Hepatocyte (in vitro differentiated cells): ENCODE measurements around the gene C19orf44. TPM values are rescaled to one million over a fixed set of nuclear protein-coding genes. Genes with fewer than 3 reads are reported as not detected.
"Not testable (repeated sequence)": the region's sequence is repeated elsewhere in the genome, so short reads cannot be mapped to it uniquely, and the experiment has no call there.

Source experiments
- DNase-seq: peaks from one replicate; pipeline ENCODE4 v3.0.0-alpha.2; 2016; ENCODE audit warnings: low spot score
- H2AFZ ChIP-seq: fragments of 200-600 bp; sonication (generic); 2 replicates; pipeline ENCODE4 v1.6.0; 2016; ENCODE audit warnings: antibody characterized with exemption, mild to moderate bottlenecking
- H3K27ac ChIP-seq: fragments of 200-600 bp; sonication (generic); 2 replicates; pipeline ENCODE4 v1.5.1; 2016; ENCODE audit warnings: mild to moderate bottlenecking
- H3K27me3 ChIP-seq: fragments of 200-600 bp; sonication (generic); 2 replicates; pipeline ENCODE4 v1.6.1; 2016
- H3K36me3 ChIP-seq: fragments of 200-600 bp; sonication (generic); replicated peaks from 2 replicates; pipeline ENCODE4 v1.5.1; 2016; ENCODE audit warnings: low read depth; ENCODE audit not compliant: insufficient read depth
- H3K4me1 ChIP-seq: fragments of 200-600 bp; sonication (generic); 2 replicates; pipeline ENCODE4 v1.5.1; 2016; ENCODE audit warnings: mild to moderate bottlenecking, moderate library complexity; ENCODE audit not compliant: insufficient read depth
- H3K4me2 ChIP-seq: fragments of 200-600 bp; sonication (generic); 2 replicates; pipeline ENCODE4 v1.6.0; 2016
- H3K4me3 ChIP-seq: fragments of 200-600 bp; sonication (generic); 2 replicates; pipeline ENCODE4 v1.5.1; 2016; ENCODE audit warnings: mild to moderate bottlenecking
- H3K79me2 ChIP-seq: fragments of 200-600 bp; sonication (generic); 2 replicates; pipeline ENCODE4 v1.6.0; 2017; ENCODE audit warnings: mild to moderate bottlenecking
- H3K9me2 ChIP-seq: fragments of 200-600 bp; sonication (generic); replicated peaks from 2 replicates; pipeline ENCODE4 v1.6.0; 2017; ENCODE audit warnings: mild to moderate bottlenecking; ENCODE audit not compliant: insufficient read depth
- H3K9me3 ChIP-seq: fragments of 200-600 bp; sonication (generic); 2 replicates; pipeline ENCODE4 v1.5.1; 2016; ENCODE audit warnings: low read depth, mild to moderate bottlenecking
- H4K20me1 ChIP-seq: fragments of 200-600 bp; sonication (generic); 2 replicates; pipeline ENCODE4 v1.6.0; 2016; ENCODE audit warnings: mild to moderate bottlenecking; ENCODE audit not compliant: insufficient read depth, poor library complexity, severe bottlenecking
- EZH2 ChIP-seq: fragments of 200-600 bp; sonication (generic); IDR thresholded peaks from 2 replicates; pipeline ENCODE4 v1.6.1; 2016; ENCODE audit warnings: antibody characterized with exemption, mild to moderate bottlenecking, borderline replicate concordance
- EZH2phosphoT487 ChIP-seq: fragments of 200-600 bp; sonication (generic); IDR thresholded peaks from one replicate; pipeline ENCODE4 v1.6.1; 2018; ENCODE audit warnings: antibody characterized with exemption, mild to moderate bottlenecking, low read depth, moderate library complexity; ENCODE audit not compliant: unreplicated experiment, severe bottlenecking
- WGBS: methylation state at CpG from one replicate; pipeline ENCODE4 v1.1.6; 2016; ENCODE audit warnings: low lambda C conversion rate; ENCODE audit errors: missing lambda C conversion rate; 5-methylcytosine and 5-hydroxymethylcytosine counted together
- polyA plus RNA-seq: library from polyadenylated mRNA; unstranded; fragments of >200 nt; fragmentation: Nextera tagmentation; extraction: Ambion mirVana; gene quantifications from 2 replicates; pipeline ENCODE4 v1.2.1, GENCODE V29; 2016
- total RNA-seq: library from RNA; depleted of rRNA; stranded (reverse); fragments of >200 nt; gene quantifications from 2 replicates; pipeline ENCODE4 v1.2.3, GENCODE V29; 2014
- TF ChIP-seq, protein P1 (sequence below): fragments of 200-600 bp; sonication (generic); IDR thresholded peaks from 2 replicates; pipeline ENCODE4 v1.5.1; 2016; ENCODE audit warnings: antibody characterized with exemption, mild to moderate bottlenecking; ENCODE audit not compliant: poor library complexity

Gene C19orf44
- total and polyA plus RNA-seq, 2 experiments from 2014 or later = 2.9 to 3.0 TPM

DNA sequence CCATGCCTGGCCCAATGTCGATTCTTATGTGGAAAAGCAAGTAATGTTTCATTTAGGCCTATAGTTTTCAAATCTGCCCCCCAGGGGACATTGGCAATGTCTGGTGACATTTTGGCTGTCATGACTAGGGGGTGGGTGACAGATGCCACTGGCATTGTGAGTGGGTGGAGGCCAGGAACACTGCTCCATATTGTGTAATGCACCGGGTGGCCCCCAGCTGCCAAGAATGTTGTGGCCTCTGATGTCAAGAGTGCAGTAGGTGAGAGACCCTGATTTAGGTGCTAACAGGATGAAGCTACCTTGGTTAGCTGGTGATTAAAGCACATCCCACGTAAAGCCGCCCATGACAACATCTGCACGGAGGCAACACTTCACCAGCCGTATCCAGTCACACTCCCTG is 10.8 kb downstream of the C19orf44 start:
- TF ChIP-seq EZH2phosphoT487 (no peak), EZH2 (no peak)
- TF ChIP-seq, protein P1, sequence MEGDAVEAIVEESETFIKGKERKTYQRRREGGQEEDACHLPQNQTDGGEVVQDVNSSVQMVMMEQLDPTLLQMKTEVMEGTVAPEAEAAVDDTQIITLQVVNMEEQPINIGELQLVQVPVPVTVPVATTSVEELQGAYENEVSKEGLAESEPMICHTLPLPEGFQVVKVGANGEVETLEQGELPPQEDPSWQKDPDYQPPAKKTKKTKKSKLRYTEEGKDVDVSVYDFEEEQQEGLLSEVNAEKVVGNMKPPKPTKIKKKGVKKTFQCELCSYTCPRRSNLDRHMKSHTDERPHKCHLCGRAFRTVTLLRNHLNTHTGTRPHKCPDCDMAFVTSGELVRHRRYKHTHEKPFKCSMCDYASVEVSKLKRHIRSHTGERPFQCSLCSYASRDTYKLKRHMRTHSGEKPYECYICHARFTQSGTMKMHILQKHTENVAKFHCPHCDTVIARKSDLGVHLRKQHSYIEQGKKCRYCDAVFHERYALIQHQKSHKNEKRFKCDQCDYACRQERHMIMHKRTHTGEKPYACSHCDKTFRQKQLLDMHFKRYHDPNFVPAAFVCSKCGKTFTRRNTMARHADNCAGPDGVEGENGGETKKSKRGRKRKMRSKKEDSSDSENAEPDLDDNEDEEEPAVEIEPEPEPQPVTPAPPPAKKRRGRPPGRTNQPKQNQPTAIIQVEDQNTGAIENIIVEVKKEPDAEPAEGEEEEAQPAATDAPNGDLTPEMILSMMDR = no peak
- H3K36me3 ChIP-seq = no peaks in the 10 kb centered on the region
- no peak overlapping the region for H3K4me3 ChIP-seq
- H3K27me3 ChIP-seq = no peaks in the 10 kb centered on the region
- H3K9me3 ChIP-seq = no peaks in the 10 kb centered on the region
- no peak overlapping the region for H3K27ac ChIP-seq
- no peaks in the 10 kb centered on the region for H3K9me2 ChIP-seq
- no peak overlapping the region for H3K4me2 ChIP-seq
- H4K20me1 ChIP-seq = no peaks in the 10 kb centered on the region
- DNase-seq = no peak
- H3K4me1 ChIP-seq = no peaks in the 10 kb centered on the region
- no peaks in the 10 kb centered on the region for H3K79me2 ChIP-seq
- 84% methylated on average over 6 of the region's 6 CpGs for WGBS
- no peak overlapping the region for H2AFZ ChIP-seq

DNA sequence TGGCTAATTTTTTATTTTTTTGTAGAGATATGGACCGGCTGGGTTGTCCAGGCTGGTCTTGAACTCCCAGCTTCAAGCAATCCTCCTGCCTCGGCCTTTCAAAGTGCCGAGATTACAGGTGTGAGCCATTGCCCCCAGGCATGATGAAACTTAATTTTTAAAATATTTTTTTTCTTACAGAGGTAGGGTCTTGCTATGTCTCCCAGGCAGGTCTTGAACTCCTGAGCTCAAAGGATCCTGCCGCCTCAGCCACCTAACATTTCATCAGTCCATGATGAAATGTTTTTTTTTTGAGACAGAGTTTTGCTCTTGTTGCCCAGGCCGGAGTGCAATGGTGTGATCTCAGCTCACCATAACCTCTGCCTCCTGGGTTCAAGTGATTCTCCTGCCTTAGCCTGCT is 12.4 kb downstream of the C19orf44 start:
- TF ChIP-seq EZH2 = no peak
- TF ChIP-seq EZH2phosphoT487 = no peak
- TF ChIP-seq, protein P1 = no peak
- Histone ChIP-seq H3K9me2 (no peaks in the 10 kb centered on the region), H3K9me3 (no peaks in the 10 kb centered on the region), H4K20me1 (no peaks in the 10 kb centered on the region), H3K4me3 (no peak overlapping the region), H3K4me1 (no peaks in the 10 kb centered on the region), H3K79me2 (no peaks in the 10 kb centered on the region), H3K4me2 (no peak overlapping the region), H2AFZ (no peak overlapping the region), H3K27me3 (no peaks in the 10 kb centered on the region), H3K36me3 (no peaks in the 10 kb centered on the region), H3K27ac (no peak overlapping the region)
- WGBS = 93% methylated on average over 5 of the region's 5 CpGs
- DNase-seq = no peak

DNA sequence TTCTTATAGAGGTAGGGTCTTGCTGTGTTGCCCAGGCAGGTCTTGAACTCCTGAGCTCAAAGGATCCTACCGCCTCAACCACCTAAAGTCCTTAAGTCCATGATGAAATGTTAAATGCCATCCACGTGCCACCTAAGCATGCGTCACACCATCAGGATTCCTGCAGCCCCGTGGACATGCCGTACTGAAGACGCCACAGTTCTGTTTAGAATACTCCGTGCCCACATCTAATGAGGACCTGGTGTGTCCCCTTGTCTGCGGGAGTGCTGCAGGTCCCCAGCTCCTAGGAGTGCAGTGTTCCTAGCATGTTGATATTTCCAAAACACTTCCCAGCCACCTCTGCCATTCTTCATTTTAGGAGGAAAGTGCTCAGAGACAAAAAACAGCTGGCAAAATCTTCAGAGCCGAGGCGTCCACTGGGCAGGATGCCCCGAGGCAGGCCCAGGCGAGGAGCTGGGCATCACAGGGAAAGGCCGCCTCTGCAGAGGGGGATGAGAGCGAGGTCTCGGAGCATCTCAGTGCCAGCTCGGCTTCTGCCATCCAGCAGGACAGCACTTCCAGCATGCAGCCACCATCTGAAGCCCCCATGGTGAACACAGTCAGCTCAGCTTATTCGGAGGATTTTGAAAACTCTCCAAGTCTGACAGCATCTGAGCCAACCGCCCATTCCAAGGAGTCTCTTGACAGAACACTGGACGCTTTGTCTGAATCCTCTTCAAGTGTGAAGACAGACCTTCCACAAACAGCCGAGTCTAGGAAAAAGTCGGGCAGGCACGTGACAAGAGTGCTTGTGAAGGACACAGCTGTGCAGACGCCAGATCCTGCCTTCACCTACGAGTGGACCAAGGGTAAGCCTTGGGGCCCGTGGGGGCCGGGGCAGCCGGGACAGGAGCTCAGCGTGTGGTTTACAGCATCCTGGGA is 13.2 kb downstream of the C19orf44 start:
- H3K27me3 ChIP-seq = no peaks in the 10 kb centered on the region
- H3K9me3 ChIP-seq = no peaks in the 10 kb centered on the region
- no peaks in the 10 kb centered on the region for H3K4me1 ChIP-seq
- no peak overlapping the region for H2AFZ ChIP-seq
- no peak for DNase-seq
- H3K27ac ChIP-seq = no peak overlapping the region
- WGBS = 96% methylated on average over 28 of the region's 28 CpGs
- TF ChIP-seq EZH2 (no peak), EZH2phosphoT487 (no peak)
- no peaks in the 10 kb centered on the region for H4K20me1 ChIP-seq
- no peaks in the 10 kb centered on the region for H3K79me2 ChIP-seq
- no peak overlapping the region for H3K4me3 ChIP-seq
- H3K9me2 ChIP-seq = no peaks in the 10 kb centered on the region
- no peaks in the 10 kb centered on the region for H3K36me3 ChIP-seq
- no peak overlapping the region for H3K4me2 ChIP-seq

DNA sequence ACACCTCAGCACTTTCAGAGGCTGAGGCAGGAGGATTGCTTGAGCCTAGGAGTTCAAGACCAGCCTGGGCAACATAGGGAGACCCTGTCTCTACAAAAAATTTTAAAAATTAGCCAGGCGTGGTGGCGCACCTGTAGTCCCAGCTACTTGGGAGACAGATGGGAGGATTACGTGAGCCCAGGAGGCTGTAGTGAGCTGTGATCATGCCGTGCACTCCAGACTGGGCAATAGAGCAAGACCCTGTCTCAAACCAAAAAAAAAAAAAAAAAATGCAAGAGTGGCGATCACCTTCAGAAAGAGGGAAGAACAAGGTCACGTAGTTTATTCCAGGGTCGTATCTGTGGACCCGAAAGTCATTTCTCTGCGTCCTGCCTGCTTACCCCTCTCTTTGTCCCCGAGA is 16.4 kb downstream of the C19orf44 start:
- H3K27ac ChIP-seq, H3K36me3 ChIP-seq, H4K20me1 ChIP-seq, H3K9me2 ChIP-seq, H3K4me3 ChIP-seq, H3K4me1 ChIP-seq, H3K9me3 ChIP-seq, H3K4me2 ChIP-seq, H3K79me2 ChIP-seq, H3K27me3 ChIP-seq, H2AFZ ChIP-seq, DNase-seq: not testable (repeated sequence)
- 98% methylated on average over 10 of the region's 10 CpGs for WGBS
